Loucy (cell line): ENCODE results near the gene STARD8.
"Not testable (repeated sequence)": the region's sequence is repeated elsewhere in the genome, so short reads cannot be mapped to it uniquely, and the experiment has no call there.

Experiments
- H2AFZ ChIP-seq: fragments of 200-600 bp; sonication (generic); 2 replicates; pipeline ENCODE4 v1.6.0; 2016; ENCODE audit warnings: antibody characterized with exemption, mild to moderate bottlenecking, low read length, moderate library complexity
- H3F3A ChIP-seq: fragments of 200-600 bp; 2 replicates; pipeline ENCODE4 v1.6.0; 2016; ENCODE audit warnings: antibody characterized with exemption, low read depth, mild to moderate bottlenecking
- H3K27me3 ChIP-seq: fragments of 200-600 bp; sonication (generic); 2 replicates; pipeline ENCODE4 v1.6.1; 2014; ENCODE audit warnings: low read length, mild to moderate bottlenecking; ENCODE audit not compliant: insufficient read depth, poor library complexity, severe bottlenecking
- H3K36me3 ChIP-seq: fragments of 200-600 bp; sonication (generic); 2 replicates; pipeline ENCODE4 v1.6.1; 2016; ENCODE audit warnings: low read length; ENCODE audit not compliant: insufficient read depth
- H3K4me1 ChIP-seq: fragments of 200-600 bp; sonication (generic); 2 replicates; pipeline ENCODE4 v1.5.1; 2014; ENCODE audit warnings: low read length, mild to moderate bottlenecking; ENCODE audit not compliant: insufficient read depth, poor library complexity, severe bottlenecking
- H3K4me2 ChIP-seq: fragments of 200-600 bp; sonication (generic); 2 replicates; pipeline ENCODE4 v1.6.0; 2014; ENCODE audit warnings: antibody characterized with exemption, low read length, low read depth, mild to moderate bottlenecking; ENCODE audit not compliant: poor library complexity, severe bottlenecking
- H3K4me3 ChIP-seq: fragments of 200-600 bp; sonication (generic); 2 replicates; pipeline ENCODE4 v1.5.1; 2014; ENCODE audit warnings: low read length, mild to moderate bottlenecking, mixed read lengths; ENCODE audit not compliant: poor library complexity, severe bottlenecking
- H3K79me2 ChIP-seq: fragments of 200-600 bp; sonication (generic); 2 replicates; pipeline ENCODE4 v1.6.1; 2014; ENCODE audit warnings: low read length; ENCODE audit not compliant: insufficient read depth
- H3K9ac ChIP-seq: fragments of 200-600 bp; sonication (generic); 2 replicates; pipeline ENCODE4 v1.6.0; 2014; ENCODE audit warnings: mild to moderate bottlenecking, low read depth, low read length, moderate library complexity; ENCODE audit not compliant: poor library complexity, severe bottlenecking
- H3K9me2 ChIP-seq: fragments of 200-600 bp; sonication (generic); replicated peaks from 2 replicates; pipeline ENCODE4 v1.6.1; 2016; ENCODE audit warnings: low read depth, low read length, mixed read lengths
- H3K9me3 ChIP-seq: fragments of 200-600 bp; sonication (generic); 2 replicates; pipeline ENCODE4 v1.6.1; 2014; ENCODE audit warnings: mild to moderate bottlenecking, antibody characterized with exemption, low read length, low read depth; ENCODE audit not compliant: insufficient read depth
- H4K20me1 ChIP-seq: fragments of 200-600 bp; sonication (generic); 2 replicates; pipeline ENCODE4 v1.6.0; 2014; ENCODE audit warnings: antibody characterized with exemption, low read length, mild to moderate bottlenecking; ENCODE audit not compliant: insufficient read depth, poor library complexity, severe bottlenecking
- CTCF ChIP-seq: fragments of 200-600 bp; sonication (generic); conservative IDR thresholded peaks from 2 replicates; pipeline ENCODE4 v1.5.1; 2014; ENCODE audit warnings: mild to moderate bottlenecking, antibody characterized with exemption, low read length
- EZH2phosphoT487 ChIP-seq: fragments of 200-600 bp; IDR thresholded peaks from 2 replicates; pipeline ENCODE4 v1.6.1; 2018; ENCODE audit warnings: antibody characterized with exemption, mild to moderate bottlenecking, moderate library complexity, borderline replicate concordance

Gene STARD8

GRCh38 chrX:68651110-68651509 lies 3.6 kb downstream of the STARD8 start:
- no peaks in the 10 kb centered on the region for H3K9me3 ChIP-seq
- H3F3A ChIP-seq = no peaks in the 10 kb centered on the region
- no peak for TF ChIP-seq CTCF
- no peak for TF ChIP-seq EZH2phosphoT487
- H3K36me3 ChIP-seq = no peaks in the 10 kb centered on the region
- no peak overlapping the region for H3K4me3 ChIP-seq
- H3K4me2 ChIP-seq = no peak overlapping the region
- no peaks in the 10 kb centered on the region for H3K79me2 ChIP-seq
- no peaks in the 10 kb centered on the region for H4K20me1 ChIP-seq
- no peaks in the 10 kb centered on the region for H3K9me2 ChIP-seq
- H3K4me1 ChIP-seq = no peaks in the 10 kb centered on the region
- H2AFZ ChIP-seq = no peak overlapping the region
- H3K9ac ChIP-seq = no peak overlapping the region
- no peaks in the 10 kb centered on the region for H3K27me3 ChIP-seq

GRCh38 chrX:68652326-68653170 lies 5.1 kb downstream of the STARD8 start:
- no peak for TF ChIP-seq EZH2phosphoT487
- TF ChIP-seq CTCF = no peak
- no peak overlapping the region for H3K4me2 ChIP-seq
- no peak overlapping the region for H3K4me3 ChIP-seq
- H3K4me1 ChIP-seq = no peaks in the 10 kb centered on the region
- no peaks in the 10 kb centered on the region for H3K27me3 ChIP-seq
- no peaks in the 10 kb centered on the region for H4K20me1 ChIP-seq
- no peaks in the 10 kb centered on the region for H3K79me2 ChIP-seq
- H3K36me3 ChIP-seq = no peaks in the 10 kb centered on the region
- no peaks in the 10 kb centered on the region for H3F3A ChIP-seq
- no peaks in the 10 kb centered on the region for H3K9me2 ChIP-seq
- H3K9me3 ChIP-seq = no peaks in the 10 kb centered on the region
- H2AFZ ChIP-seq = no peak overlapping the region
- no peak overlapping the region for H3K9ac ChIP-seq

GRCh38 chrX:68654693-68655092 lies 7.2 kb downstream of the STARD8 start:
- Histone ChIP-seq H3K36me3 (no peaks in the 10 kb centered on the region), H3K27me3 (no peaks in the 10 kb centered on the region), H3K9me2 (no peaks in the 10 kb centered on the region), H3F3A (no peaks in the 10 kb centered on the region), H3K79me2 (no peaks in the 10 kb centered on the region), H4K20me1 (no peaks in the 10 kb centered on the region), H3K4me3 (no peak overlapping the region), H3K4me1 (no peaks in the 10 kb centered on the region), H2AFZ (no peak overlapping the region), H3K9ac (no peak overlapping the region), H3K4me2 (no peak overlapping the region), H3K9me3 (no peaks in the 10 kb centered on the region)
- TF ChIP-seq CTCF (no peak), EZH2phosphoT487 (no peak)

GRCh38 chrX:68656473-68656872 lies 9.0 kb downstream of the STARD8 start:
- not testable (repeated sequence) for H3K36me3 ChIP-seq, H3K4me3 ChIP-seq, H3K9me2 ChIP-seq, H3K9ac ChIP-seq, H3K4me2 ChIP-seq, H3K79me2 ChIP-seq, H3K9me3 ChIP-seq, H4K20me1 ChIP-seq, H3K4me1 ChIP-seq, H3F3A ChIP-seq, H3K27me3 ChIP-seq, H2AFZ ChIP-seq
